Activated CD8-positive, alpha-beta T cell treated with anti-CD3 and anti-CD28 coated beads, Interleukin-2, amount 10 ng/mL, durations not matched to agents 7 days and 5 days (primary cell): Measurements from ENCODE around the gene FN3KRP. TPM values are rescaled to one million over a fixed set of nuclear protein-coding genes. Genes with fewer than 3 reads are reported as not detected.
"Not testable (repeated sequence)": the region's sequence is repeated elsewhere in the genome, so short reads cannot be mapped to it uniquely, and the experiment has no call there.

ENCODE experiments used
- ATAC-seq: fragments of 150-1000 bp; cut with Tn5 transposase; one replicate; pipeline ENCODE4 v1.10.0; 2021; ENCODE audit warnings: moderate library complexity
- CTCF ChIA-PET: fragments of 350-600 bp; sonication (Branson Sonifier 250); formaldehyde crosslinking; loops from one replicate; lab custom pipeline; 2021; ENCODE audit warnings: antibody characterized with exemption; lab: Charles Lee
- POLR2A ChIA-PET: fragments of 350-600 bp; sonication (Branson Sonifier 250); formaldehyde crosslinking; loops from one replicate; lab custom pipeline; 2021; ENCODE audit warnings: antibody characterized with exemption; lab: Charles Lee
- DNase-seq: peaks from one replicate; pipeline ENCODE4 v3.0.0-alpha.2; 2020
- H3K27ac Mint-ChIP-seq: one replicate; pipeline ENCODE4 v1.8.0; 2021; ENCODE audit warnings: mild to moderate bottlenecking, mixed read lengths
- H3K27me3 Mint-ChIP-seq: one replicate; pipeline ENCODE4 v1.8.0; 2021; ENCODE audit warnings: low read depth, mixed read lengths
- H3K36me3 Mint-ChIP-seq: one replicate; pipeline ENCODE4 v1.8.0; 2021; ENCODE audit warnings: low read depth, mixed read lengths
- H3K4me1 Mint-ChIP-seq: one replicate; pipeline ENCODE4 v1.8.0; 2021; ENCODE audit warnings: low read depth, mixed read lengths
- H3K4me3 Mint-ChIP-seq: one replicate; pipeline ENCODE4 v1.8.0; 2021; ENCODE audit warnings: mild to moderate bottlenecking, mixed read lengths
- H3K9me3 Mint-ChIP-seq: one replicate; pipeline ENCODE4 v1.8.0; 2022; ENCODE audit warnings: mixed read lengths; ENCODE audit not compliant: insufficient read depth
- total RNA-seq, 2 experiments: library from RNA; stranded (reverse); gene quantifications; one replicate each; pipeline ENCODE4 v1.2.3, GENCODE V29; 2021

Gene FN3KRP
- total RNA-seq, 2 experiments from 2014 or later, result 41.8 to 43.8 TPM

DNA sequence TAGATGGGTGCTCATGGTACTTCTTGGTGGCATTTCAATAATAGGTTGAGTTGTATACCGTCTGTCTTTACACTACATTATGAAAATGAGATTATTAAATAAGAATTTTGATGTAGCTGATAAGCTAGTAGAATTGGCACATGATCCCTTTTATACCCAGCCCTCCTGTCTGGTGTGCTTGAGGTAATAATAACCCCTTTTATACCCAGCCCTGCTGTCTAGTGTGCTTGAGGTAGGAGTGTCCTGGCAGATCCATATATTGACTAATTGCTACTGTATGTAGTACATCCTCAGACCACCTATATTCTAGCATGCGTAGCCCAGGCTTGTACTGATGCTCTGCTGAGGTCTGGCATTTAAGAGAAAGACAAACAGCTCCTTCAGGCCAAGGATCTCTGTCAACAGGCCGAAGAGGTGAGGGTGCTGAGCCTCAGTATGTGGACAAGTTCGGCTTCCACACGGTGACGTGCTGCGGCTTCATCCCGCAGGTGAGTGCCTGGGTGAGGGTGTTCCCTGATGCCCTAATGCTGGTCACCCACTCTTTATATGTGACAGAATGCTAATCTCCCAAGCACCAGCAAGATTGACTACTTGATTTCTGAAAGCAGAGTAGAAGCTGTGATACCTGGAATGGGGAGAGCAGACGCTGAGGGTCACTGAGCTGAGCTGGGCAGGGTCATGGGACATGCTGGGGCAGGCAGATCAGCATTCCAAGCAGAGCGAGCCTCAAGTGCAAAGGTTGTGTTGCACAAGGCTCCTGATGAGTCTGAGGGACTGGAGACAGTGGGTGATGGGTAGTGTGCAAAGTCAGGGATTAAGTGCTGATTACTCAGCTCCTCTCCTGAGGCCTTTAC is 24.6 kb downstream of the FN3KRP start:
- no peak overlapping the region for H3K4me3 Mint-ChIP-seq
- ChIA-PET POLR2A (no interaction called here), CTCF (interaction anchor here (2.1 kb wide), 1 partner anchor 9 kb away, joined by 7 read pairs; no protein-coding TSS in a partner anchor)
- peaks cover 19% of the 10 kb centered on the region for H3K36me3 Mint-ChIP-seq
- no peaks in the 10 kb centered on the region for H3K4me1 Mint-ChIP-seq
- ATAC-seq (no peak), DNase-seq (no peak)
- H3K27ac Mint-ChIP-seq, result no peak overlapping the region
- no peaks in the 10 kb centered on the region for H3K27me3 Mint-ChIP-seq
- H3K9me3 Mint-ChIP-seq, result peaks cover 21% of the 10 kb centered on the region

GRCh38 chr17:82743344-82744219 is 27.1 kb downstream of the FN3KRP start:
- Mint-ChIP-seq H3K4me3 (no peak overlapping the region), H3K27me3 (no peaks in the 10 kb centered on the region), H3K9me3 (peaks cover 21% of the 10 kb centered on the region), H3K4me1 (no peaks in the 10 kb centered on the region), H3K27ac (no peak overlapping the region), H3K36me3 (peaks cover 19% of the 10 kb centered on the region)
- no peak for ATAC-seq
- ChIA-PET CTCF (no interaction called here), POLR2A (interaction anchor here (0.7 kb wide), 1 partner anchor 26 kb away, joined by 3 read pairs; no protein-coding TSS in a partner anchor)
- DNase-seq, result no peak

GRCh38 chr17:82744736-82745135 is 28.2 kb downstream of the FN3KRP start:
- ATAC-seq, CTCF ChIA-PET, POLR2A ChIA-PET, DNase-seq, H3K27me3 Mint-ChIP-seq, H3K4me1 Mint-ChIP-seq, H3K27ac Mint-ChIP-seq, H3K4me3 Mint-ChIP-seq: not testable (repeated sequence)
- peaks cover 21% of the 10 kb centered on the region for H3K9me3 Mint-ChIP-seq
- H3K36me3 Mint-ChIP-seq, result peaks cover 19% of the 10 kb centered on the region

- no peak overlapping the region for H3K4me3 Mint-ChIP-seq
- H3K4me1 Mint-ChIP-seq, result no peaks in the 10 kb centered on the region
- POLR2A ChIA-PET, result no interaction called here
- H3K9me3 Mint-ChIP-seq, result peaks cover 17% of the 10 kb centered on the region
- no peak for DNase-seq
- H3K27me3 Mint-ChIP-seq, result no peaks in the 10 kb centered on the region
- CTCF ChIA-PET, result no interaction called here
- no peak for ATAC-seq
- H3K27ac Mint-ChIP-seq, result no peak overlapping the region
- H3K36me3 Mint-ChIP-seq, result peaks cover 14% of the 10 kb centered on the region
Measured at GRCh38 chr17:82745524-82745923, 29.0 kb downstream of the FN3KRP start.

GRCh38 chr17:82748756-82749155 is 32.2 kb downstream of the FN3KRP start:
- no peak for DNase-seq
- no peak for ATAC-seq
- CTCF ChIA-PET, result no interaction called here
- Mint-ChIP-seq H3K27me3 (no peaks in the 10 kb centered on the region), H3K4me1 (peaks cover 12% of the 10 kb centered on the region), H3K4me3 (no peak overlapping the region), H3K36me3 (peaks cover 3% of the 10 kb centered on the region), H3K9me3 (no peaks in the 10 kb centered on the region), H3K27ac (no peak overlapping the region)
- POLR2A ChIA-PET, result interaction anchor here (1.0 kb wide), 1 partner anchor 16 kb away, joined by 3 read pairs; no protein-coding TSS in a partner anchor

DNA sequence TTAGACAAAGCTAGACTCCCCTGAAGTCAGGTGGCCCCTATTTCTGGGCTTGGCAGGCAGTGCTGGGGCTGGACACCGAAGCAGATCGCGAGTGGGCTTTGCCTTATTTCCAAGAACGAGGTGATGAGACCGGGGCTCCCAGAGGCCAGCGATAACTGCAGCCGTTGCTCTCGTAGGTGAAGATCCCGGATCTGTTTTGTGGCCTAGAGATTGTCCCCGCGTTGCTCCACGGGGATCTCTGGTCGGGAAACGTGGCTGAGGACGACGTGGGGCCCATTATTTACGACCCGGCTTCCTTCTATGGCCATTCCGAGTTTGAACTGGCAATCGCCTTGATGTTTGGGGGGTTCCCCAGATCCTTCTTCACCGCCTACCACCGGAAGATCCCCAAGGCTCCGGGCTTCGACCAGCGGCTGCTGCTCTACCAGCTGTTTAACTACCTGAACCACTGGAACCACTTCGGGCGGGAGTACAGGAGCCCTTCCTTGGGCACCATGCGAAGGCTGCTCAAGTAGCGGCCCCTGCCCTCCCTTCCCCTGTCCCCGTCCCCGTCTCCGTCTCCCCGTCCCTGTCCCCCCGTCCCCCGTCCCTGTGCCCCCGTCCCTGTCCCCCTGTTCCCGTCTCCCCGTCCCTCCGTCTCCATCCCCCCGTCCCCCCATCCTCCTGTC is 33.9 kb downstream of the FN3KRP start:
- no peaks in the 10 kb centered on the region for H3K27me3 Mint-ChIP-seq
- H3K4me1 Mint-ChIP-seq, result peaks cover 25% of the 10 kb centered on the region
- H3K36me3 Mint-ChIP-seq, result peaks cover 5% of the 10 kb centered on the region
- DNase-seq, result no peak
- H3K4me3 Mint-ChIP-seq, result peak overlapping the region; percentile 31
- no peaks in the 10 kb centered on the region for H3K9me3 Mint-ChIP-seq
- CTCF ChIA-PET, result no interaction called here
- POLR2A ChIA-PET, result no interaction called here
- no peak for ATAC-seq
- H3K27ac Mint-ChIP-seq, result no peak overlapping the region

DNA sequence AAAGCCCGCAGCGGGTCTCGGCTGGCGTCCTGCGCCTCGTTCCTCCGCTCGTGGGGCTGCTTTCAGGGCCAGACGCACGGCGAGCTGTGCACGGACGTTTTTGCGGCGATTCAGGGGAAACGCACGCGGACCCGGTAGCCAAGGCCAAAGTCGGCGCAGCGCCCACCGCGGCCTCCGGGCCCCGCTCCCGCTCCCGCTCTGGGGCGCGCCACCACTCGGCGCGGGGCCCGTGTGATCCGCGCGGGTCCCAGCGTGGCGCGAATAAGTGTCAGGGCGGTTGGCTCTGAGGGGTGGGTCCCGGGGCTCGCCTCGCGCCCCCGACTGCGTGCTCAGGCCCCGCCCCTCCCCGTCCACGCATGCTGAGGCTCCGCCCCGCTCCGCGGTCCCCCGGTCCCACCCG is 34.7 kb downstream of the FN3KRP start:
- peak overlapping the region; percentile 22 for H3K4me3 Mint-ChIP-seq
- H3K27ac Mint-ChIP-seq, result no peak overlapping the region
- H3K9me3 Mint-ChIP-seq, result no peaks in the 10 kb centered on the region
- ChIA-PET CTCF (no interaction called here), POLR2A (no interaction called here)
- ATAC-seq (peak; percentile 62), DNase-seq (no peak)
- H3K4me1 Mint-ChIP-seq, result peaks cover 29% of the 10 kb centered on the region
- no peaks in the 10 kb centered on the region for H3K27me3 Mint-ChIP-seq
- peaks cover 5% of the 10 kb centered on the region for H3K36me3 Mint-ChIP-seq

GRCh38 chr17:82751571-82752370 is 35.3 kb downstream of the FN3KRP start, which contains the start of gene TBCD:
Gene TBCD, plus strand, starts transcription at chr17:82752065. Its CDS starts 129 bp downstream, at chr17:82752194.
- Mint-ChIP-seq H3K9me3 (no peaks in the 10 kb centered on the region), H3K36me3 (peaks cover 7% of the 10 kb centered on the region), H3K27ac (peak within 1 kb of the TSS; percentile 69), H3K27me3 (no peaks in the 10 kb centered on the region), H3K4me3 (peak within 1 kb of the TSS; percentile 83), H3K4me1 (peaks cover 29% of the 10 kb centered on the region)
- DNase-seq, result peak; percentile 90
- ATAC-seq, result peak; percentile 87
- CTCF ChIA-PET, result no interaction called here
- POLR2A ChIA-PET, result no interaction called here

DNA sequence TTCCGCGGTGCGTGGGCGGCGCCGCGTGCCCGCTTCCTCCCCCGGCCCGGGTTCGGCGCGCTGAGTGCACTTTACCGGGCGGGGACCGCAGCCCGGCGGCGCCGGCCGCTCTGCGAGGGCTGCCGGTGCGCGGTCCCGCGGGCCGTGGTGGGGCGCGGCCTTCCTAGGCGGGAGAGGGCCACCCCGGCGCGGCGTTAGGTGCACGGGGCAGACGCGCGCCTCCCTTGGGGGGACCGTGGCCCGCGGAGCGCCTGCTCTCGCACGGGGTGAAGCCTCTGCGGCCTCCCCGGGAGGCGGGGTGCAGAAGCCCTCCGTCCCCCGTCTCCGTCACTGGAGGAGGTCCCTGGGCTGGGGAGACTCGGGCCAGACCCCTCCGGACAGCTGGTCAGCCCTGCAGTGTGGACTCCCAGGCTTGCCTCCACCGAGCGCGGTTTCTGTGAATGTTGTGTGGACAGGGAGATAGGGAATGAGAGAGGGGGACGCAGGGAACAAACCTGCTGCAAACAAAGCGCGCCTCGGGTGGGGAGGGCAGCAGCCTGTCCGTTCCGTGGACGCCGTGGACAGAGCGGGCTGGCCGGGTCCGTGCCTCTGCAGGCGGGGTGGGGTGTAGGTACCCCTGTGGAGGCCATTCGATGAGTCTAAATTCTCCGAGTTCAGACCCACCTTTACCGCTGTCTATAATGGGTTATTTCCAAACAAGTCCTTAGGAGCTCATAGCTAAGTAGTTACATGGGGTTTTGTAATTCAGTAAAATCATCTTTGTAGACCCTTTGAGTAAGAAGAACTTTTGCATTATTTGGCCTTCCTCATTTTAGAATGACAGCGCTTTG is 36.1 kb downstream of the FN3KRP start:
- ChIA-PET POLR2A (no interaction called here), CTCF (interaction anchor here (1.2 kb wide), 1 partner anchor 14 kb away, joined by 3 read pairs; no protein-coding TSS in a partner anchor)
- Mint-ChIP-seq H3K9me3 (no peaks in the 10 kb centered on the region), H3K27ac (peak overlapping the region; percentile 60), H3K36me3 (peaks cover 12% of the 10 kb centered on the region), H3K27me3 (no peaks in the 10 kb centered on the region), H3K4me3 (peak overlapping the region; percentile 82), H3K4me1 (peaks cover 29% of the 10 kb centered on the region)
- ATAC-seq (peak; percentile 38), DNase-seq (peak; percentile 37)

DNA sequence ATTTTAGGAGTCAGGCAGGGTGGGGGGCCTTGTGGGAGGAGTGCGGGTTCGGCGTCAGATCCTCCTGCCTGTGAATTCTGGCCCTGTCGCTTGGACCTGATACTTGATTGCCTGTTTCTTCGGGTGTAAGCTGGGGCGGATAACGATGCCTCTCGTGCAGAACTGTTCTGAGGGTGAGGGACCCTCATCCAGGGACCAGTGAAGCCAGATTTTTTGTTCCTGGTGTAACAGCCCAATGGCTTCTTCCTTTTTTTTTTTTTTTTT is 36.6 kb downstream of the FN3KRP start:
- Mint-ChIP-seq H3K4me1 (peaks cover 29% of the 10 kb centered on the region), H3K4me3 (peak overlapping the region; percentile 82), H3K27me3 (no peaks in the 10 kb centered on the region), H3K9me3 (no peaks in the 10 kb centered on the region), H3K36me3 (peaks cover 12% of the 10 kb centered on the region), H3K27ac (peak overlapping the region; percentile 43)
- ChIA-PET CTCF (interaction anchor here (1.2 kb wide), 1 partner anchor 13 kb away, joined by 3 read pairs; no protein-coding TSS in a partner anchor), POLR2A (no interaction called here)
- DNase-seq (no peak), ATAC-seq (no peak)
